Astrocyte (in vitro differentiated cells and primary cell): ENCODE results near the gene ARL4C. TPM values are rescaled to one million over a fixed set of nuclear protein-coding genes. Genes with fewer than 3 reads are reported as not detected.

ENCODE experiments used
- DNase-seq: peaks from one replicate; pipeline ENCODE4 v3.0.0-alpha.2; 2010; ENCODE audit warnings: low read depth
- FAIRE-seq: peaks from 2 replicates; lab custom pipeline; 2011; peaks lifted over from hg19 to GRCh38; lab: Jason Lieb, UNC
- H2AFZ ChIP-seq: 2 replicates; pipeline ENCODE4 v1.6.0; 2012; ENCODE audit warnings: low read depth, low read length, inconsistent platforms
- H3K27ac ChIP-seq: 2 replicates; pipeline ENCODE4 v1.5.1; 2011; ENCODE audit warnings: low read depth, low read length, inconsistent platforms
- H3K27me3 ChIP-seq: 2 replicates; pipeline ENCODE4 v1.6.0; 2011; ENCODE audit warnings: low read length, inconsistent platforms; ENCODE audit not compliant: insufficient read depth
- H3K36me3 ChIP-seq: 2 replicates; pipeline ENCODE4 v1.5.1; 2011; ENCODE audit warnings: low read length, inconsistent platforms; ENCODE audit not compliant: insufficient read depth
- H3K4me1 ChIP-seq: 2 replicates; pipeline ENCODE4 v1.5.1; 2011; ENCODE audit warnings: low read length, inconsistent platforms; ENCODE audit not compliant: insufficient read depth
- H3K4me2 ChIP-seq: 2 replicates; pipeline ENCODE4 v1.6.0; 2012; ENCODE audit warnings: low read length, inconsistent platforms
- H3K4me3 ChIP-seq: 2 replicates; pipeline ENCODE4 v1.5.1; 2011; ENCODE audit warnings: low read depth, mild to moderate bottlenecking, low read length, inconsistent platforms; ENCODE audit not compliant: insufficient read depth
- H3K79me2 ChIP-seq: 2 replicates; pipeline ENCODE4 v1.6.0; 2012; ENCODE audit warnings: mild to moderate bottlenecking, low read length, inconsistent platforms; ENCODE audit not compliant: insufficient read depth
- H3K9ac ChIP-seq: 2 replicates; pipeline ENCODE4 v1.6.0; 2012; ENCODE audit warnings: mild to moderate bottlenecking, low read length, inconsistent platforms
- H3K9me3 ChIP-seq: 2 replicates; pipeline ENCODE4 v1.5.1; 2012; ENCODE audit warnings: low read depth, mild to moderate bottlenecking, low read length, inconsistent platforms; ENCODE audit not compliant: insufficient read depth
- H4K20me1 ChIP-seq: 2 replicates; pipeline ENCODE4 v1.6.0; 2012; ENCODE audit warnings: low read length, inconsistent platforms; ENCODE audit not compliant: insufficient read depth
- H3K27ac Mint-ChIP-seq: one replicate; pipeline ENCODE4 v1.8.0; 2021; ENCODE audit warnings: mild to moderate bottlenecking, mixed read lengths; ENCODE audit not compliant: unreplicated experiment
- H3K27me3 Mint-ChIP-seq: one replicate; pipeline ENCODE4 v1.8.0; 2021; ENCODE audit warnings: low read depth, mixed read lengths; ENCODE audit not compliant: unreplicated experiment
- H3K36me3 Mint-ChIP-seq: one replicate; pipeline ENCODE4 v1.8.0; 2021; ENCODE audit warnings: low read depth, mixed read lengths; ENCODE audit not compliant: unreplicated experiment
- H3K4me1 Mint-ChIP-seq: one replicate; pipeline ENCODE4 v1.8.0; 2021; ENCODE audit warnings: low read depth, mixed read lengths; ENCODE audit not compliant: unreplicated experiment
- H3K4me3 Mint-ChIP-seq: one replicate; pipeline ENCODE4 v1.8.0; 2021; ENCODE audit warnings: mild to moderate bottlenecking, moderate library complexity, mixed read lengths; ENCODE audit not compliant: unreplicated experiment
- H3K9me3 Mint-ChIP-seq: one replicate; pipeline ENCODE4 v1.8.0; 2021; ENCODE audit warnings: mild to moderate bottlenecking, mixed read lengths; ENCODE audit not compliant: unreplicated experiment
- CTCF ChIP-seq: IDR thresholded peaks from 2 replicates; pipeline ENCODE4 v1.5.1; 2011; ENCODE audit warnings: low read depth, mild to moderate bottlenecking, inconsistent platforms, low read length, moderate library complexity; ENCODE audit not compliant: insufficient read depth
- EZH2 ChIP-seq: IDR thresholded peaks from 2 replicates; pipeline ENCODE4 v1.6.1; 2012; ENCODE audit warnings: mild to moderate bottlenecking, low read length, inconsistent platforms; ENCODE audit not compliant: insufficient read depth
- total RNA-seq: library from RNA; stranded (reverse); gene quantifications from 2 replicates; pipeline ENCODE4 v1.2.1, GENCODE V29; 2021

Gene ARL4C
- total RNA-seq, 1 donor from 2014 or later, result 70.7 TPM

DNA sequence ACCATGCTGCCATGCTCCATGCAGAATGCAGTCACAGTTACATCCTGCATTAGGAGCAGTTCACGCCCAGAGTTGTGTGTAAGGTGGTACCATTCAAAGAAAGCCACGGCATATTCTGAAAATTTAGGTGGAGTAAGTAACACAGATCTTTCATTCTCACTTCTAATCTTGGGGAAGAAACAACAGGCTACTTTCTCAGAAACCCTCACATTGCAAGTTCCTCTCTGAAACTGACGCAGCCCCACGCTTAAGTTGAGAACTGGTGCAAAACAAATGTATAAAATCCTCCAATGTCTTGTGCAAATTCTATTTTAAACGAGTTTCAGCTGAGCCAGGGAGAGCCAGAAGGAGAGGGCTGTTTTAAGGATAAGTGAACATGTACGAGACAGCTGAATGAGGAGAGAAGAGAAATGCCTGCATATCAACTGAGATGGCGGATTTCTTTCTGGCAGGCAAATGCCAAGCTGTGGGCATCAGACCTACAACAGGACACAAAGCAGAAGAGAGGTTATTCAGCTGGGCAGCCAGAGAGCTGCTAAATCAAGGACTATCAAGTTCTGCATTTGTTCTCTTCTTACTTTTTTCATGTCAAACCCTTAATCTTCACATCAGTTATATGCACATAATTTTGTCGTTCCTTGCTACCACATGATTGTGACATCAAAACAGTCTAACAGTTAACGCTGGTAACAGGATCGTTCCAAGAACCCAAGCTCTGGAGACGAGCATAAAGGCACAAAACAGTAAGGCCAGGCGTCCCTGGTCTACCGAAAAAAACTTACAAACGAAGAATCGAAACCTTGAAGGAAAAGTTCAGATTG lies 6.4 kb downstream of the ARL4C start:
- Histone ChIP-seq H3K9me3 (no peaks in the 10 kb centered on the region), H3K27me3 (no peaks in the 10 kb centered on the region), H2AFZ (no peak overlapping the region), H3K27ac (no peak overlapping the region), H3K36me3 (peaks cover 5% of the 10 kb centered on the region), H3K4me2 (peak overlapping the region; percentile 23), H4K20me1 (peaks cover 51% of the 10 kb centered on the region), H3K79me2 (peaks cover 56% of the 10 kb centered on the region), H3K4me3 (no peak overlapping the region), H3K9ac (no peak overlapping the region), H3K4me1 (peaks cover 20% of the 10 kb centered on the region)
- peaks cover 3% of the 10 kb centered on the region for H3K9me3 Mint-ChIP-seq
- no peak overlapping the region for H3K4me3 Mint-ChIP-seq
- no peak for FAIRE-seq
- peaks cover 24% of the 10 kb centered on the region for H3K4me1 Mint-ChIP-seq
- TF ChIP-seq CTCF (no peak), EZH2 (no peak)
- DNase-seq, result no peak
- no peaks in the 10 kb centered on the region for H3K27me3 Mint-ChIP-seq
- H3K36me3 Mint-ChIP-seq, result peaks cover 4% of the 10 kb centered on the region
- no peak overlapping the region for H3K27ac Mint-ChIP-seq

GRCh38 chr2:234488913-234489451 lies 7.9 kb downstream of the ARL4C start:
- H4K20me1 ChIP-seq, result peaks cover 37% of the 10 kb centered on the region
- DNase-seq (no peak), FAIRE-seq (no peak)
- H3K9ac ChIP-seq, result no peak overlapping the region
- H3K4me3 ChIP-seq, result no peak overlapping the region
- Mint-ChIP-seq H3K9me3 (peaks cover 3% of the 10 kb centered on the region), H3K4me1 (peaks cover 24% of the 10 kb centered on the region), H3K27ac (no peak overlapping the region), H3K27me3 (no peaks in the 10 kb centered on the region), H3K4me3 (peak overlapping the region; percentile 60), H3K36me3 (peaks cover 6% of the 10 kb centered on the region)
- H3K9me3 ChIP-seq, result no peaks in the 10 kb centered on the region
- no peak for TF ChIP-seq CTCF
- TF ChIP-seq EZH2, result no peak
- peaks cover 41% of the 10 kb centered on the region for H3K79me2 ChIP-seq
- peaks cover 20% of the 10 kb centered on the region for H3K4me1 ChIP-seq
- H3K27ac ChIP-seq, result no peak overlapping the region
- H3K27me3 ChIP-seq, result no peaks in the 10 kb centered on the region
- peaks cover 5% of the 10 kb centered on the region for H3K36me3 ChIP-seq
- H2AFZ ChIP-seq, result no peak overlapping the region
- H3K4me2 ChIP-seq, result no peak overlapping the region

DNA sequence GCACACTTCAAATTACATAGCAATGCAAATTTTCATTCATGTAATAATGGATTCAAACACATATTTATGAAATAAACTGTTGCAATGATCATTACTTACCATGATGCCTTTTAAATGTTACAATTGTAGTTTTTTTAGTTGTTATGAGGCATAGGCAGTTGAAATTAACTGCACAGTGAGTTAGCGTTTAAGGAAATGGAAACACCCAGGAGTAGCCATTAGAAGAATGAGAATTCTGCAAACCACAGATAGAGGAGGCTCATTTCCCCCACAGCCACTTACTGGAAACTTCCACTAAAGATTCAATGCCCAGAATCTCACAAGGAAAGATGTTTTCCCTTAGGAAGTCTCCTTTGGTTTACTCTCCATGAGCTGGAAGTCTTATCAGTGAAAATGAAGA lies 8.4 kb downstream of the ARL4C start:
- Histone ChIP-seq H3K9me3 (no peaks in the 10 kb centered on the region), H3K4me3 (no peak overlapping the region), H3K36me3 (peaks cover 5% of the 10 kb centered on the region), H3K27me3 (no peaks in the 10 kb centered on the region), H3K4me1 (peaks cover 20% of the 10 kb centered on the region), H3K9ac (no peak overlapping the region), H3K4me2 (no peak overlapping the region), H4K20me1 (peaks cover 32% of the 10 kb centered on the region), H2AFZ (no peak overlapping the region), H3K27ac (no peak overlapping the region), H3K79me2 (peaks cover 36% of the 10 kb centered on the region)
- Mint-ChIP-seq H3K27ac (no peak overlapping the region), H3K4me1 (peaks cover 24% of the 10 kb centered on the region), H3K9me3 (peaks cover 3% of the 10 kb centered on the region), H3K4me3 (peak overlapping the region; percentile 60), H3K27me3 (no peaks in the 10 kb centered on the region), H3K36me3 (peaks cover 6% of the 10 kb centered on the region)
- no peak for DNase-seq
- no peak for FAIRE-seq
- TF ChIP-seq CTCF, result no peak
- no peak for TF ChIP-seq EZH2
